ENCODE results near the gene EPS8.
"Not testable (repeated sequence)": the region's sequence is repeated elsewhere in the genome, so short reads cannot be mapped to it uniquely, and the experiment has no call there.

Gene EPS8

GRCh38 chr12:15646581-15646980 lies 142.6 kb downstream of the EPS8 start:
- DNase-seq (ENCODE audit: low spot score): no peak

GRCh38 chr12:15644700-15645099 lies 144.5 kb downstream of the EPS8 start:
- DNase-seq (ENCODE audit: low spot score): no peak

DNA sequence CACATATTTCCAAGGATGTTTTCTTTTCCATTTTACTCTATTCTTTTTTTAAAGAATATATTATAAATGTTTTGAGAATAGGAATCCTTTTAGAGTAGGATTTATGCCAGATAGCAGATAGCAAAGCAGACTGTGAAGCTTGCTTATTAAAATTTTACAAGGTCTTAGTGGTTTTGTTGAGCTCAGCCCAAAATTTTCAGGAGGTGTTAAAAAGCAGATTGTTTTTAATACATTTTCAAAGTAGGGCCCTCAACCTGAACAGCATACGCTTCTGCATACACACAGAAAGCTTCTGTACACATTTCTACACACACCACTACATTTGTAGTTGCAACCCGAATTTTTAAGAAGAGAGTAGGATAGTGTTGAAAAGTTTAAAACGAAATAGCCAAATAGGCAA lies 151.0 kb downstream of the EPS8 start:
- DNase-seq (ENCODE audit: low spot score): no peak

DNA sequence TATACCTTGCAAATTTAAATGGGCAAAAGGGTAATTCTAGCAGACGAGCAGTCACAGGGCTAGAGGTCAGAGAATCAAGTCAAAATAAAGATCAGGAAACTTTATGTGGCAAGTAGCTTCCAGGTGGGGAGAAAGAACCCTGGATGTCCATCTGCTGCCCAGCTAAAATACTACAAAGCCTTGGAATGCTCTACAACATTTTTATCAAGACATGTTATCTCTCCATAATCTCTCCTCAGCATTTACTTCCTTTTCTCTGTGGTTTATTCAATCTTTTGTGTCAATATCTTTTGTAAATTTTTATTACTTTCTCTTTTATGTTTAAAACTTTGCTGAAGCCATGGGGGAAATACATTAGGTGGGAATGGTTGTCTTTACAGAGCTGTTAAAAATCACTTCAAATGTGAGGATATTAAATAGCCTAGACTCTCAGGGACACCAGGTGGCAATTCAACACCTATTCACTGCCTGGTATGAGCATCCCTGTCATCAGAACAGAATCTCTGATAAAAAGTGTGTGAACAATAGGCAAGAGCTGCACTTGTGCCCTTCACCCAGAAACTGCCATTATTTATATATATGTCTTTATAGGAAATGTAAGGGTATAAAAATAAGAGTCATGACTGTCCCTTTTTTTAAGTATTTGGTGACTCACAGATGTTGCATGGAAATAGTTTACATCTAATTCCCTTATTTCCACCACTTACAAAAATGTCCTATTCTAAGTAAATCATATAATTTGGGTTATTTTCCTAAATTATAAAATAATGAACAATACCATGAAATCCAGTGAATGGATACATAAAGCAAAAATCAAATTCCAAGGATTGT lies 152.9 kb downstream of the EPS8 start:
- DNase-seq (ENCODE audit: low spot score): no peak

- DNase-seq (ENCODE audit: low spot score): no peak
Measured at GRCh38 chr12:15634010-15634683, 155.0 kb downstream of the EPS8 start.

- DNase-seq (ENCODE audit: low spot score): no peak
Measured at GRCh38 chr12:15633201-15633600, 156.0 kb downstream of the EPS8 start.

- DNase-seq (ENCODE audit: low spot score): no peak
Measured at GRCh38 chr12:15632708-15633107, 156.5 kb downstream of the EPS8 start.

- no peak for DNase-seq (ENCODE audit: low spot score)
Measured at GRCh38 chr12:15631007-15631715, 158.0 kb downstream of the EPS8 start.

- DNase-seq (ENCODE audit: low spot score): no peak
Measured at GRCh38 chr12:15629761-15630160, 159.4 kb downstream of the EPS8 start.

- DNase-seq (ENCODE audit: low spot score): peak; percentile 45
Measured at GRCh38 chr12:15629108-15629507, 160.1 kb downstream of the EPS8 start.

GRCh38 chr12:15627995-15628945 lies 160.9 kb downstream of the EPS8 start:
- no peak for DNase-seq (ENCODE audit: low spot score)

DNA sequence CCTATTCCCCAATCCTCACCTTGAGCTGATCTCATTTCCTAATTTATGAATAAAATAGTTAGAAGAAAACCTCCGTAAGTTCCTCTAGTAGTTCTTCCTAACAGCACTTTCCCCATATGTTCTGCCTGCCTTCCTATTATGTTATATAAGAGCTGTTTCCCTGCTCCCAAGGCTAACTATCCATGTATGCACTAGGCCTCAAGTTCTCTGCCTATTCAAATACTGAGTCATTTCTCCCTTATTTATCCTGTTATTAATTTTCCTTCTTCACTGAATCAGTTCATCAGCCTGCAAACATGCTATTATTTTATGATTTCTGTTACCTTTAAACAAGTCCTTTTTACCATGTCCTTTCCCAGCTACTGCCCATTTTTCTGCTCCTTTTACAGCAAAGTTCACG lies 164.1 kb downstream of the EPS8 start:
- no peak for DNase-seq (ENCODE audit: low spot score)

DNA sequence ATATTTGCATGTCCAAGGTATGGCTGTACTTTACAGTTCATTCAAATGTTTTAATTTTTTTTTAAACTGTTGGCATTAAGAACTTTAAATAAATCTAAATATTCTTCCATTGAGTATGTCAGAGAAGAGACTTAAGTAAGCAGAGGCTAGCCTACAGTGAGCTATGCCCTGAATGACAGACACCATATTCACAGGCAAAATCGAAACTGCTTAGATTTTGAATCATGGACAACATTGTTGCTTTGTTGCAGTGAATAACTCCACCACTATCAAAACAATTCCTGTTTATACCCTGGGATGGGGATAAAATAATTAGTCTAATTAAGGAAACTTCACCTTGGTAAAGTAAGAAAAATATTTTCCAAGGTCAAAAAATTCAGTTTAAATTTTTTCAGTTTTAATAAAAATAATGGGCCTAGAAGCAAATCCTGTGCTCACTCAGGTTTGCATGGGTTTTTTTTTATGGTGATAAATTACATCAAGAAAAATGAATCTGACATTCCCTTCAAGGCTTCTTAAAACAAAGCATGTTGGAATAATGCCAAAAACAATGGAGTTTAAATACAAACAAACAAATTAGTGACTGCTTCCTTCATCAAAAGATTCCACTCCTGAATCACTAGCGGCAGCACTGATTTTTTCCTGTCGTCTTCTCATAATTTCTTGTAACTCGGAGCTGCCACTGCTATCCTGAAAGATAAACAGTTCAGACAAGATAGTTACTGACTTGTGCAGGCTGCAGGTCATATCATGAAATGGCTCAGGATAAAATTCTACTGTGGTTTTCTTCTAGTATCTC lies 168.2 kb downstream of the EPS8 start:
- no peak for DNase-seq (ENCODE audit: low spot score)

GRCh38 chr12:15616495-15616894 lies 172.7 kb downstream of the EPS8 start:
- DNase-seq (ENCODE audit: low spot score): not testable (repeated sequence)

- no peak for DNase-seq (ENCODE audit: low spot score)
Measured at GRCh38 chr12:15613981-15614380, 175.2 kb downstream of the EPS8 start.

DNA sequence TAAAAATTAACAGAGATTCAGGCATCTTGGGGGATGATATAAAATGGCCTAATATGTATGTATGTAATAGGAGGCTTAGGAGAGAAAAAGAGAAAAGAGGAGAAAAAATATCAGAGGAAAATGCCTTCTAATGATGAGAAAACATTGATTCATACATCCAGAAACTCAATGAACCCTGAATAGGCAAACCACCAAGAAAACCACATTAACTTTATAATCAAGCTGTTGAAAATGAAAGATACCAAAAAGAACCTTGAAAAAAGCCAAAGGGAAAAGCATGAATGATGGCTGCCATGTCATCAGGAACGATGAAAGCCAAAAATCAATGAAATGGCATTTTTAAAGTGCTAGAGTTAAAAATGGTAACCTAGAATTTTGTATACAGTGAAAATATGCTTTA lies 180.2 kb downstream of the EPS8 start:
- DNase-seq (ENCODE audit: low spot score): no peak

DNA sequence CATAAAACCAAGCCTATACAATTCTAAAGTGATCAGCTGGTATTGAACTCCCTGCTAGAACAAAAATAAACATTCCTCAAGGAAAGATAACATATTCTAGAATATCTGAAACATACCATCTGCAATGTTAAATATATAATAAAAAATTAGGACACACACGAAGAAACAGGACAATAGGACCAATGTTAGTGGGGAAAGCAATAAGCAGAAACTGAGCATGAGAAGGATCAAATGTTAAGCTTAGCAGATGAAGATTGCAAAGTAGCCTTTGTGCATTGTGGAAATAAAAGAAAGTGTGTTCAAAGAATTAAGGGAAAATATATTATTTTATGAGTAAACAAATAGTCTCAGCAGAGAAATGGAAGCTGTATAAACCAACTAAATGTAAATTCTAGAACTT lies 180.8 kb downstream of the EPS8 start:
- no peak for DNase-seq (ENCODE audit: low spot score)

DNA sequence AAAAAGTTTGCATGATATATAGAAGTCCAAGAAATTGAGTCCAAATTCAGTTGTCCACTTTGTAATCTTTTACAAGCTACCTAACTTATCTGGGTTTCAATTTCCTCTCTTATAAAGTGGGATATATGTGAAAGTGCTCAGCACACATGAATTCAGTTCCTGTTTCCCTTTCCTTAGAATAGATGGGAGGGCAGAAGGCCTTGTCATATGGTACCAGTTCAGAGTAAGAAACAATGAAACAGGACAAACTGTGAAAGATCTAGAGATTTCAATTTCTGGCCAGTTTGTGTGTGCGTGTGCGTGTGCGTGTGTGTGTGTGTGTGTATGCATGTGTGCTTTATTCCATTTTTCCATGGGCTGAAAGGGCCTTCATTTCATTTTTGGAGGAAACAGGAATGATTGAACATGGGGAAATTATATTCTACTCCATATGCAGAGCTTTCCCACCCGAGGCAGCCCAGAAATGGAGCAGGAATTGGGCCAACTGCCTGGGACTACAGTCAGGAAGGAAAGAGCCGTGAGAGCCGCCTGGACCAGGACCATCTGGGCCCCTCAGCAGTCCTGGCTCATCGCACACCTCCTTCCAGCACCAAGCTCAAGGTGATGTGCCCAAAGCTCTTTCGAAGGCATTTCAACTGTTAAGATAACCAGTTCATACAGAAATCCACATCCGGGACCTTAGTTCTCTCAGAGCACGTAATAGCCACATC lies 183.2 kb downstream of the EPS8 start:
- DNase-seq (ENCODE audit: low spot score): no peak

DNA sequence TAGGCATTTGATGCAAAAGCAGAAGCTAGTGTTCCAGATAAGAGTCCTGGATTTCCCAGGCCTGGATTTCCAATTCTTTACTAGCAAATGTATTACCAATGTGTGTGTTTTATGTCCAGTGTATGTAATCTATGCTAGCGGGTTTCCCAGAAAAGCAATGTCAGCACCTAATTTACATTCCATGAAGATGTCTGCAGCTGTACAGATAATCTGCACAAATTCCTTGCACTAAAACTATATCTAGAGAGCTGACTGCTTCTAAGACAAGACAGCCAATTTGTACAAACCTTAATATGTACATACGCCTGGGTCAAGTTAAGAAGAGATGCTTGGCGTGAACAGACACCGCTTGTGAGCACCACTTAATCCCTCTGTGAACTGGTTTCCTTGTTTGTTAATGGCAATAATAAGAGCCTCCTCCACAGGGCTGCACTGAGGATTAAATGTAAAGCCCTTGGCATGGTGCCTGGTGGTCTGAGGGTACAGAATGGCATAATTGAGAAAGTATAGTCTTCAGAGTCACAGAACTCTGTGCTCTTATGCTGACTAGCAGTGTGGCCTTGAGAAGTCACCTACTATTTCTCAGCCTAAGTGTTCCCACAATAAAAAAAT lies 185.6 kb downstream of the EPS8 start:
- DNase-seq (ENCODE audit: low spot score): no peak

Data from AG08396 (cell line).